RCC 7860 (cell line): ENCODE results near the gene SCUBE3.

ENCODE experiments used
- DNase-seq: peaks from one replicate; pipeline ENCODE4 v3.0.0-alpha.2; 2015; ENCODE audit warnings: low spot score
- FAIRE-seq: peaks from 2 replicates; lab custom pipeline; 2012; peaks lifted over from hg19 to GRCh38; lab: Jason Lieb, UNC

The SCUBE3 gene

GRCh38 chr6:35181308-35181932 is 32.3 kb upstream of the SCUBE3 start:
- FAIRE-seq (no peak), DNase-seq (peak; percentile 18)

GRCh38 chr6:35181933-35182612 is 31.7 kb upstream of the SCUBE3 start:
- DNase-seq: peak; percentile 74
- no peak for FAIRE-seq

GRCh38 chr6:35183281-35183680 is 30.5 kb upstream of the SCUBE3 start:
- no peak for FAIRE-seq
- no peak for DNase-seq

- DNase-seq (no peak), FAIRE-seq (no peak)
Observed at GRCh38 chr6:35183935-35184334, 29.8 kb upstream of the SCUBE3 start.

- DNase-seq (no peak), FAIRE-seq (no peak)
Observed at GRCh38 chr6:35184580-35185301, 29.0 kb upstream of the SCUBE3 start.

- no peak for FAIRE-seq
Observed at GRCh38 chr6:35185302-35185681, 28.5 kb upstream of the SCUBE3 start.

GRCh38 chr6:35185971-35186370 is 27.8 kb upstream of the SCUBE3 start:
- no peak for DNase-seq
- FAIRE-seq: no peak

More at GRCh38 chr6:35185302-35185681, 28.5 kb upstream of the SCUBE3 start:
- peak; percentile 69 for DNase-seq

GRCh38 chr6:35186571-35186970 is 27.2 kb upstream of the SCUBE3 start:
- no peak for FAIRE-seq
- no peak for DNase-seq

GRCh38 chr6:35188886-35189285 is 24.9 kb upstream of the SCUBE3 start:
- FAIRE-seq (no peak), DNase-seq (no peak)

- no peak for DNase-seq
- FAIRE-seq: no peak
Observed at GRCh38 chr6:35190306-35190705, 23.4 kb upstream of the SCUBE3 start.

- FAIRE-seq (no peak), DNase-seq (no peak)
Observed at GRCh38 chr6:35191889-35192288, 21.9 kb upstream of the SCUBE3 start.

GRCh38 chr6:35192301-35192860 is 21.4 kb upstream of the SCUBE3 start:
- DNase-seq (no peak), FAIRE-seq (no peak)

- DNase-seq (no peak), FAIRE-seq (no peak)
Observed at GRCh38 chr6:35194390-35194789, 19.4 kb upstream of the SCUBE3 start.

GRCh38 chr6:35195120-35195780 is 18.5 kb upstream of the SCUBE3 start:
- FAIRE-seq: no peak
- DNase-seq: no peak

GRCh38 chr6:35197196-35197595 is 16.6 kb upstream of the SCUBE3 start:
- no peak for DNase-seq
- FAIRE-seq: no peak

GRCh38 chr6:35199866-35200265 is 13.9 kb upstream of the SCUBE3 start:
- DNase-seq (no peak), FAIRE-seq (no peak)

GRCh38 chr6:35202066-35202546 is 11.7 kb upstream of the SCUBE3 start:
- no peak for DNase-seq
- FAIRE-seq: no peak

- no peak for DNase-seq
- no peak for FAIRE-seq
Observed at GRCh38 chr6:35203152-35203670, 10.5 kb upstream of the SCUBE3 start.

- DNase-seq: no peak
- no peak for FAIRE-seq
Observed at GRCh38 chr6:35203680-35204079, 10.1 kb upstream of the SCUBE3 start.

- DNase-seq: no peak
- no peak for FAIRE-seq
Observed at GRCh38 chr6:35206346-35206745, 7.4 kb upstream of the SCUBE3 start.

- FAIRE-seq: no peak
- DNase-seq: no peak
Observed at GRCh38 chr6:35208419-35208818, 5.3 kb upstream of the SCUBE3 start.
